ENCODE measurements around the gene PPFIBP2. TPM values are rescaled to one million over a fixed set of nuclear protein-coding genes. Genes with fewer than 3 reads are reported as not detected.

The PPFIBP2 gene
- total RNA-seq, 4 donors from 2014 or later: 7.5 to 12.5 (median 10.0) TPM

- peaks cover 0 to 43% (median 6%) of the 10 kb centered on the region in 4 donors for H3K27me3 ChIP-seq
Measured at GRCh38 chr11:7671347-7672215, 157.8 kb downstream of the PPFIBP2 start.

GRCh38 chr11:7672276-7672959 is 158.6 kb downstream of the PPFIBP2 start:
- TF ChIP-seq POLR2AphosphoS5 (IDR thresholded peaks at IDR 0.05): no peak
- intact Hi-C loops (cut with DNase I): no loop called here
- DNase-seq (ENCODE audit: extremely low spot score): no peak
- peaks cover 14 to 20% (median 18%) of the 10 kb centered on the region in 4 donors for H3K4me1 ChIP-seq
- peaks cover 0 to 6% (median 0%) of the 10 kb centered on the region in 4 donors for H3K36me3 ChIP-seq
- H3K27ac ChIP-seq (replicated peaks in 1 of 4): no peak overlapping the region
- no peaks in the 10 kb centered on the region for H3K9me3 ChIP-seq
- WGBS: 86% methylated on average over 14 of the region's 16 CpGs
- peaks cover 0 to 44% (median 6%) of the 10 kb centered on the region in 4 donors for H3K27me3 ChIP-seq
- peak overlapping the region in 3 of 4 donors; percentile 54 to 62 (median 59) for H3K4me3 ChIP-seq

More at GRCh38 chr11:7671347-7672215, 157.8 kb downstream of the PPFIBP2 start:
- Histone ChIP-seq H3K36me3 (peaks cover 0 to 13% (median 1%) of the 10 kb centered on the region in 4 donors), H3K27ac (replicated peaks in 1 of 4) (no peak overlapping the region), H3K9me3 (no peaks in the 10 kb centered on the region), H3K4me1 (peaks cover 14 to 20% (median 18%) of the 10 kb centered on the region in 4 donors), H3K4me3 (no peak overlapping the region)
- intact Hi-C loops (cut with DNase I): no loop called here
- DNase-seq (ENCODE audit: extremely low spot score): no peak
- WGBS: 94% methylated on average over 7 of the region's 10 CpGs
- TF ChIP-seq POLR2AphosphoS5 (IDR thresholded peaks at IDR 0.05) (no peak), POLR2A (IDR thresholded peaks at IDR 0.05; ENCODE audit: low read depth) (no peak), EP300 (IDR thresholded peaks at IDR 0.05) (no peak), CTCF (IDR thresholded peaks at IDR 0.05) (no peak)

GRCh38 chr11:7672960-7673723 is 159.3 kb downstream of the PPFIBP2 start, which contains the start of gene CYB5R2:
CYB5R2 (minus strand) TSS chr11:7673500; CDS start chr11:7672825, 675 bp downstream.
- DNase-seq (ENCODE audit: extremely low spot score): no peak
- Histone ChIP-seq H3K27me3 (peaks cover 0 to 48% (median 6%) of the 10 kb centered on the region in 4 donors), H3K4me3 (peak within 1 kb of the TSS; percentile 52 to 62 (median 56)), H3K4me1 (peaks cover 14 to 20% (median 18%) of the 10 kb centered on the region in 4 donors), H3K9me3 (no peaks in the 10 kb centered on the region), H3K36me3 (no peaks in the 10 kb centered on the region), H3K27ac (replicated peaks in 1 of 4) (peak within 1 kb of the TSS; percentile 34 to 71 (median 57))
- TF ChIP-seq POLR2AphosphoS5 (IDR thresholded peaks at IDR 0.05) (peak in 1 of 2 donors; percentile 29), POLR2A (IDR thresholded peaks at IDR 0.05; ENCODE audit: low read depth) (no peak)
- WGBS: 33% methylated on average over 8 of the region's 40 CpGs
- intact Hi-C loops (cut with DNase I): no loop called here

GRCh38 chr11:7673724-7674434 is 160.1 kb downstream of the PPFIBP2 start:
- peaks cover 0 to 50% (median 6%) of the 10 kb centered on the region in 4 donors for H3K27me3 ChIP-seq
- H3K4me3 ChIP-seq: peak overlapping the region; percentile 52 to 62 (median 56)
- peaks cover 14 to 20% (median 18%) of the 10 kb centered on the region in 4 donors for H3K4me1 ChIP-seq
- H3K27ac ChIP-seq (replicated peaks in 1 of 4): peak overlapping the region; percentile 34 to 71 (median 57)
- TF ChIP-seq EP300 (IDR thresholded peaks at IDR 0.05): no peak
- no peak for TF ChIP-seq CTCF (IDR thresholded peaks at IDR 0.05)
- H3K9me3 ChIP-seq: no peaks in the 10 kb centered on the region
- intact Hi-C loops (cut with DNase I): no loop called here
- 17% methylated on average over 54 of the region's 72 CpGs for WGBS
- no peaks in the 10 kb centered on the region for H3K36me3 ChIP-seq
- no peak for DNase-seq (ENCODE audit: extremely low spot score)

GRCh38 chr11:7675631-7676030 is 161.8 kb downstream of the PPFIBP2 start:
- TF ChIP-seq EP300 (IDR thresholded peaks at IDR 0.05) (no peak), POLR2AphosphoS5 (IDR thresholded peaks at IDR 0.05) (no peak), POLR2A (IDR thresholded peaks at IDR 0.05; ENCODE audit: low read depth) (no peak), CTCF (IDR thresholded peaks at IDR 0.05) (no peak)
- WGBS: 94% methylated on average over 3 of the region's 3 CpGs
- H3K36me3 ChIP-seq: no peaks in the 10 kb centered on the region
- no peak for DNase-seq (ENCODE audit: extremely low spot score)
- H3K27me3 ChIP-seq: peaks cover 0 to 61% (median 6%) of the 10 kb centered on the region in 4 donors
- no peak overlapping the region for H3K27ac ChIP-seq (replicated peaks in 1 of 4)
- H3K9me3 ChIP-seq: no peaks in the 10 kb centered on the region
- intact Hi-C loops (cut with DNase I): no loop called here
- H3K4me1 ChIP-seq: peaks cover 14 to 20% (median 18%) of the 10 kb centered on the region in 4 donors
- H3K4me3 ChIP-seq: no peak overlapping the region

Measured in esophagus muscularis mucosa (tissue), 4 donors.